C4-2B (cell line): ENCODE data around the gene RIMS3.

Experiments used
- H3K27ac ChIP-seq: fragments of 450-650 bp; 2 replicates; pipeline ENCODE4 v1.5.1; 2017
- CTCF ChIP-seq: fragments of 450-650 bp; conservative IDR thresholded peaks from 2 replicates; pipeline ENCODE4 v1.5.1; 2017; ENCODE audit warnings: mild to moderate bottlenecking
- ZFX ChIP-seq: fragments of 450-650 bp; IDR thresholded peaks from 2 replicates; pipeline ENCODE4 v1.6.1; 2017

RIMS3 gene

GRCh38 chr1:40651138-40651857 lies 14.2 kb downstream of the RIMS3 start:
- H3K27ac ChIP-seq: no peak overlapping the region
- TF ChIP-seq ZFX: no peak
- TF ChIP-seq CTCF: no peak

GRCh38 chr1:40650075-40650474 lies 15.4 kb downstream of the RIMS3 start:
- peak; percentile 47 for TF ChIP-seq CTCF
- TF ChIP-seq ZFX: no peak
- no peak overlapping the region for H3K27ac ChIP-seq

GRCh38 chr1:40649592-40649930 lies 15.9 kb downstream of the RIMS3 start:
- no peak overlapping the region for H3K27ac ChIP-seq
- TF ChIP-seq CTCF (no peak), ZFX (no peak)

- no peak overlapping the region for H3K27ac ChIP-seq
- TF ChIP-seq CTCF (no peak), ZFX (no peak)
Observed at GRCh38 chr1:40648928-40649591, 16.4 kb downstream of the RIMS3 start.

GRCh38 chr1:40648200-40648599 lies 17.3 kb downstream of the RIMS3 start:
- no peak for TF ChIP-seq CTCF
- no peak for TF ChIP-seq ZFX

GRCh38 chr1:40646315-40646714 lies 19.2 kb downstream of the RIMS3 start:
- no peak overlapping the region for H3K27ac ChIP-seq
- TF ChIP-seq CTCF: no peak
- no peak for TF ChIP-seq ZFX

More at GRCh38 chr1:40648200-40648599, 17.3 kb downstream of the RIMS3 start:
- no peak overlapping the region for H3K27ac ChIP-seq

GRCh38 chr1:40645118-40645680 lies 20.3 kb downstream of the RIMS3 start:
- no peak overlapping the region for H3K27ac ChIP-seq
- no peak for TF ChIP-seq CTCF
- TF ChIP-seq ZFX: no peak
